HCT116 (cell line): ENCODE results near the gene SYCE3.

Experiments
- ATF3 ChIP-seq: IDR thresholded peaks from 2 replicates; pipeline ENCODE4 v1.6.1; 2012
- CEBPB ChIP-seq: IDR thresholded peaks from 2 replicates; pipeline ENCODE4 v1.6.1; 2012; ENCODE audit warnings: low read depth
- CTCF ChIP-seq, 3 experiments: fragments of 200-600 bp in 1 of 3; sonication (generic) in 1 of 3; IDR thresholded peaks in 2 of 3; conservative IDR thresholded peaks in 1 of 3; 2 replicates each; pipeline ENCODE4 v1.5.1; 2012 to 2017; ENCODE audit warnings: low read depth in 2 of 3, low read length in 2 of 3, antibody characterized with exemption in 1 of 3, borderline replicate concordance in 1 of 3, control low read depth in 1 of 3, mild to moderate bottlenecking in 1 of 3, mixed read lengths in 1 of 3, mixed run types in 1 of 3, moderate library complexity in 1 of 3; ENCODE audit not compliant: insufficient read depth in 1 of 3
- EGR1 ChIP-seq: IDR thresholded peaks from 2 replicates; pipeline ENCODE4 v1.6.1; 2012; ENCODE audit warnings: low read depth
- EZH2 ChIP-seq: fragments of 200-600 bp; sonication (generic); IDR thresholded peaks from 2 replicates; pipeline ENCODE4 v1.6.1; 2017; ENCODE audit warnings: antibody characterized with exemption, mixed run types
- POLR2A ChIP-seq: IDR thresholded peaks from 2 replicates; pipeline ENCODE4 v1.7.0; 2011; ENCODE audit warnings: borderline replicate concordance; ENCODE audit not compliant: insufficient read depth, insufficient read length; ENCODE audit errors: extremely low read depth
- POLR2AphosphoS5 ChIP-seq: IDR thresholded peaks from 2 replicates; pipeline ENCODE4 v1.6.1; 2011; ENCODE audit warnings: mild to moderate bottlenecking, low read depth, low read length, moderate library complexity
- REST ChIP-seq: IDR thresholded peaks from 2 replicates; pipeline ENCODE4 v1.6.1; 2012; ENCODE audit warnings: low read depth
- SRF ChIP-seq: IDR thresholded peaks from 2 replicates; pipeline ENCODE4 v1.6.1; 2012; ENCODE audit warnings: low read depth
- TCF7L2 ChIP-seq: IDR thresholded peaks from 2 replicates; pipeline ENCODE4 v1.7.0; 2011; ENCODE audit warnings: borderline replicate concordance, inconsistent platforms; ENCODE audit not compliant: insufficient read depth, insufficient read length; ENCODE audit errors: extremely low read depth
- ZNF274 ChIP-seq: fragments of 200-500 bp; sonication (Bioruptor generic); IDR thresholded peaks from 2 replicates; pipeline ENCODE4 v1.6.1; 2014; ENCODE audit warnings: mild to moderate bottlenecking, low read depth, low read length, inconsistent platforms

- no peak for TF ChIP-seq EZH2
- no peak for TF ChIP-seq POLR2A
- TF ChIP-seq CTCF (IDR thresholded peaks at IDR 0.05 in 2 of 3, conservative IDR thresholded peaks at IDR 0.05 in 1 of 3; ENCODE audit: borderline replicate concordance in 1 of 3, insufficient read depth in 1 of 3, low read depth in 2 of 3, low read length in 2 of 3): no peak
- TF ChIP-seq REST: no peak
- no peak for TF ChIP-seq TCF7L2
- no peak for TF ChIP-seq POLR2AphosphoS5
- TF ChIP-seq CEBPB: no peak
- no peak for TF ChIP-seq EGR1
- TF ChIP-seq SRF: no peak
- no peak for TF ChIP-seq ATF3
- TF ChIP-seq ZNF274: no peak
These were observed 46.7 kb downstream of the SYCE3 start for GRCh38 chr22:50516068-50516467.
